Measurements from ENCODE around the gene CDT1.

DNA sequence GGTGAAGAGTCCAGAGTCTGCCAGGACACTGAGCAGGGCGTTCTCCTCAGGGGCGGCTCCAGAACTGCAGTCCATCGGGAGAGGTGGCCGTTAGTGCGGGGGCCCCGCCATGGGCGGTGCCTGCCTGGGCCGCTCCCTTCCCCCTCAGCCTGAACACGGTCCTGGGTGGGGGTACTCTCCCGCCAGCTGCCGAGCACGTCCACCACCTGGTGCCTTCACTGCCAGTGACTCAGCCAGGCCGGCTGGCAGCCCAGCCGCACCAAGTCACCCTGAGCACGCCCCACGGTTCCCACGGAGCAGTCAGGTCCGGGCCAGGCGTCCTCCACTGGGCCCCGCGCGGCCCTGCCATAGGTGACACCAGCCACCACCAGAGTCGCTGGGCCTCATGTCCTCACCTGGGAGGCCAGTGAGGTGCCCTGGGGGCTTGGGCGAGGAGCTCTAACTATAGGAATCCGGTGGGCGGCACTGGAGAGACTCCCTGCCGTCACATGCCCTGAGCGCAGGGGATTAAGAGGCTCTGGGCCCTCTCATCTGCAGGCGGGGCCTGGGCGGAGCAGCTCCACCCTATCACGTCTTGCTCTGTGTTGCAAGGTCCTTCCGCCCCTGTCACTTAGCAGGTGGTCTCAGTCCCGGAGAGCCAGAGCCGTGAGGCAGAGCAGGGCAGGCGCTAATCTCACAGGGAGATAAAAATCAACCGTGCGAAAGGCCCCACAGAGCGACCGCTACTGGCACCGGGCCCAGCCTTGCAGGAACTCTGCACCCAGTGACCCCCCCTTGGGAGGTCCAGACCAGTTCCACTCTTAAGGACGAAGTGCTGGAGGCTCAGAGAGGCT is 32.9 kb upstream of the CDT1 start:
- no peak for TF ChIP-seq ZNF274 (IDR thresholded peaks at IDR 0.05; ENCODE audit: low read depth, low read length)
- no peak for TF ChIP-seq EZH2phosphoT487 (IDR thresholded peaks at IDR 0.05; ENCODE audit: borderline replicate concordance)
- no peak for TF ChIP-seq POLR2A (IDR thresholded peaks at IDR 0.05; ENCODE audit: borderline replicate concordance, extremely low read depth, insufficient read depth, insufficient read length)
- TF ChIP-seq, protein P1, sequence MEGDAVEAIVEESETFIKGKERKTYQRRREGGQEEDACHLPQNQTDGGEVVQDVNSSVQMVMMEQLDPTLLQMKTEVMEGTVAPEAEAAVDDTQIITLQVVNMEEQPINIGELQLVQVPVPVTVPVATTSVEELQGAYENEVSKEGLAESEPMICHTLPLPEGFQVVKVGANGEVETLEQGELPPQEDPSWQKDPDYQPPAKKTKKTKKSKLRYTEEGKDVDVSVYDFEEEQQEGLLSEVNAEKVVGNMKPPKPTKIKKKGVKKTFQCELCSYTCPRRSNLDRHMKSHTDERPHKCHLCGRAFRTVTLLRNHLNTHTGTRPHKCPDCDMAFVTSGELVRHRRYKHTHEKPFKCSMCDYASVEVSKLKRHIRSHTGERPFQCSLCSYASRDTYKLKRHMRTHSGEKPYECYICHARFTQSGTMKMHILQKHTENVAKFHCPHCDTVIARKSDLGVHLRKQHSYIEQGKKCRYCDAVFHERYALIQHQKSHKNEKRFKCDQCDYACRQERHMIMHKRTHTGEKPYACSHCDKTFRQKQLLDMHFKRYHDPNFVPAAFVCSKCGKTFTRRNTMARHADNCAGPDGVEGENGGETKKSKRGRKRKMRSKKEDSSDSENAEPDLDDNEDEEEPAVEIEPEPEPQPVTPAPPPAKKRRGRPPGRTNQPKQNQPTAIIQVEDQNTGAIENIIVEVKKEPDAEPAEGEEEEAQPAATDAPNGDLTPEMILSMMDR (IDR thresholded peaks at IDR 0.05 in 2 of 3, conservative IDR thresholded peaks at IDR 0.05 in 1 of 3; ENCODE audit: borderline replicate concordance in 1 of 3, insufficient read depth in 1 of 3, low read depth in 2 of 3, low read length in 2 of 3) = no peak
- TF ChIP-seq POLR2AphosphoS5 (IDR thresholded peaks at IDR 0.05; ENCODE audit: low read depth, low read length) = peak; percentile 62; the same call in 1 of the 2 replicates
- TF ChIP-seq RAD21 (IDR thresholded peaks at IDR 0.05; ENCODE audit: low read depth) = no peak
- no peak for TF ChIP-seq EZH2 (IDR thresholded peaks at IDR 0.05)
- TF ChIP-seq JUND (IDR thresholded peaks at IDR 0.05) = no peak
- TF ChIP-seq MAX (IDR thresholded peaks at IDR 0.05) = no peak
- TF ChIP-seq ZBTB33 (IDR thresholded peaks at IDR 0.05; ENCODE audit: extremely low read depth, insufficient replicate concordance, low read length) = no peak
- no peak for TF ChIP-seq CEBPB (IDR thresholded peaks at IDR 0.05; ENCODE audit: low read depth)
